Activated naive CD4-positive, alpha-beta T cell treated with anti-CD3 and anti-CD28 coated beads, Interleukin-2, amount 50 U/mL, for 24 hours (primary cell): ENCODE measurements around the gene FBN1.

Experiments
- H3K27ac Mint-ChIP-seq: one replicate; pipeline ENCODE4 v1.8.0; 2021; ENCODE audit warnings: mild to moderate bottlenecking, mixed read lengths
- H3K27me3 Mint-ChIP-seq: one replicate; pipeline ENCODE4 v1.8.0; 2021; ENCODE audit warnings: mixed read lengths
- H3K36me3 Mint-ChIP-seq: one replicate; pipeline ENCODE4 v1.8.0; 2021; ENCODE audit warnings: mixed read lengths
- H3K4me1 Mint-ChIP-seq: one replicate; pipeline ENCODE4 v1.8.0; 2021; ENCODE audit warnings: mixed read lengths
- H3K4me3 Mint-ChIP-seq: one replicate; pipeline ENCODE4 v1.8.0; 2021; ENCODE audit warnings: mild to moderate bottlenecking, mixed read lengths
- H3K9me3 Mint-ChIP-seq: one replicate; pipeline ENCODE4 v1.8.0; 2021; ENCODE audit warnings: mixed read lengths

The FBN1 gene

GRCh38 chr15:48447657-48448056 lies 197.9 kb downstream of the FBN1 start:
- no peaks in the 10 kb centered on the region for H3K4me1 Mint-ChIP-seq
- H3K27ac Mint-ChIP-seq: no peak overlapping the region
- H3K27me3 Mint-ChIP-seq: no peaks in the 10 kb centered on the region
- no peaks in the 10 kb centered on the region for H3K9me3 Mint-ChIP-seq
- no peak overlapping the region for H3K4me3 Mint-ChIP-seq
- no peaks in the 10 kb centered on the region for H3K36me3 Mint-ChIP-seq

DNA sequence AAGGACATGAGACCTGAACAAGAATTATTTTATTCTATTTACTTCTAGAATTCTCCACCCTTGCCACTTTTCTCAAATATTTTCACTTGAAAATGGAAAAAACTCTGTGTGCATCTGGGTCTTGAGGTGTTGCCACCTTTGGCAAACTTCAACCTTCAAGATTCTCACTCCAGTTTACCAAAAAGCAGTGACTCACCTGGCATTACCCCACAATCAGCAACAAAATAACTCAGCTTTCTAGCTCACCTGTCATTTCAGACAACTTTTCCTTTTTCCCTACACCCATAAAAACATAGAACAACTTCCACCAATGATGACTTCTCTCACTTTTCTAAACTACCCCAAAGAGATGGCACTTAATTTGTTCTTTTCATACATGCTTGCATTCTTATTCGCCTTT lies 198.5 kb downstream of the FBN1 start:
- Mint-ChIP-seq H3K36me3 (no peaks in the 10 kb centered on the region), H3K27me3 (no peaks in the 10 kb centered on the region), H3K4me1 (no peaks in the 10 kb centered on the region), H3K9me3 (no peaks in the 10 kb centered on the region), H3K27ac (no peak overlapping the region), H3K4me3 (no peak overlapping the region)

GRCh38 chr15:48442011-48442410 lies 203.5 kb downstream of the FBN1 start:
- Mint-ChIP-seq H3K4me3 (no peak overlapping the region), H3K36me3 (no peaks in the 10 kb centered on the region), H3K27ac (no peak overlapping the region), H3K27me3 (no peaks in the 10 kb centered on the region), H3K4me1 (no peaks in the 10 kb centered on the region), H3K9me3 (no peaks in the 10 kb centered on the region)

DNA sequence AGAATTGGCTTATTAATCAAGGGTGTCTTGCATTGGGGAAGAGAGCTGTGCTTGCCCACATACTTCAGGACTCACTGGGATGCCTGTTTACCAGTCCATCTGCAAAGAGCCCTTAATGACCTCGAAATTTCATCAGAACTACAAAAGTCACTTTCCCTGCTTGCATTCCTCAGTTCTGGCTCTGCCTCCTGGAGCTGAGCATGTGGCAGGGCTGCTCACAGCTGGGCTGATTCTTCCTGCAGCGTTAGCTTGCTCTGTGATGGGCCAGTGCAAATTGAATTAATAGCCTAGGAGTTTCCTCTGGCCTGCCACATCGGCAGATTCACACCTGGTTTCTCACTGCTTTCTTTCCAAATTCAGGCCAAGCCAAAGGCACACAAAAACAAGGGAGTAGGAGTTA lies 205.4 kb downstream of the FBN1 start:
- Mint-ChIP-seq H3K27me3 (no peaks in the 10 kb centered on the region), H3K4me1 (no peaks in the 10 kb centered on the region), H3K9me3 (no peaks in the 10 kb centered on the region)

GRCh38 chr15:48437178-48437577 lies 208.3 kb downstream of the FBN1 start:
- no peaks in the 10 kb centered on the region for H3K9me3 Mint-ChIP-seq
- H3K4me1 Mint-ChIP-seq: no peaks in the 10 kb centered on the region
- no peaks in the 10 kb centered on the region for H3K36me3 Mint-ChIP-seq
- no peak overlapping the region for H3K4me3 Mint-ChIP-seq
- H3K27me3 Mint-ChIP-seq: no peaks in the 10 kb centered on the region
- no peak overlapping the region for H3K27ac Mint-ChIP-seq

More for the DNA sequence above, 205.4 kb downstream of the FBN1 start:
- no peaks in the 10 kb centered on the region for H3K36me3 Mint-ChIP-seq
- no peak overlapping the region for H3K4me3 Mint-ChIP-seq
- no peak overlapping the region for H3K27ac Mint-ChIP-seq

DNA sequence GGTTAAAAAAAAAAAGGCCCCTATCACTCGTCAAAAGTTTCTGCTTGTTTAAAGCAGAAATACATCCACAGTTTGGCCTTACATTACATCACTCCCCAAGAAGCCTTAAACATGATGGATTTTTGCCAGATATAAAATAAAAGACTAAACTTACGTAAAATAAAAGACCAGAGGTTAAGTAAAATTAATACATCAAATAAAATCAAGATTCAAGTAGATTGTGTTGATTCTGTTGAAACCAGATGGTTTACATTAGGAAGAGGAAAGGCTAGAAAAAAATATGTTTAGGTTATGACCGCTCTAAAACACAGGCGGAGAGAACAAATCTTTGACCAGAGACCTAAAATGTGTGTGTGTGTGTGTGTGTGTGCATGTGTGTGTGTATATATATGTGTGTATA lies 210.2 kb downstream of the FBN1 start:
- H3K9me3 Mint-ChIP-seq: no peaks in the 10 kb centered on the region
- no peak overlapping the region for H3K4me3 Mint-ChIP-seq
- no peaks in the 10 kb centered on the region for H3K4me1 Mint-ChIP-seq
- no peaks in the 10 kb centered on the region for H3K36me3 Mint-ChIP-seq
- no peaks in the 10 kb centered on the region for H3K27me3 Mint-ChIP-seq
- H3K27ac Mint-ChIP-seq: no peak overlapping the region

- Mint-ChIP-seq H3K4me1 (no peaks in the 10 kb centered on the region), H3K27ac (no peak overlapping the region), H3K36me3 (no peaks in the 10 kb centered on the region), H3K4me3 (no peak overlapping the region), H3K27me3 (no peaks in the 10 kb centered on the region), H3K9me3 (no peaks in the 10 kb centered on the region)
These were observed 212.2 kb downstream of the FBN1 start for GRCh38 chr15:48433226-48433886.

DNA sequence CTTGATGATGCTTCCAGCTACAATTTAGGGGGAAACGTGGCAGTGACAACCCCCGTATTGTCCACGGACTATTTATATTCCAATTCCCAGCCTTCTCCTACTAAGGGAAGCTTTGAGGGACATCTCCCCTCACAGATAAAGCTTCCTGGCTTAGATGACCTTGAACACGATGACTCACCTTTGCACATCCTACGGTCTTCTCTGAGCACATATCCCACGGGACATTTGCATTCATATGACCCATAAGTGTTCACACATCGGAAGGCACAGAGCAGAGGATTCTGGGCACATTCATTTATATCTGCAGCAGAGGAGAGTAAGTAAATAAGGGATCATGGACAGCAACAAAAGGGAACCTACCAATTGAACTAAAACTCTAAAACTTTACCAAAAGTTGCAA lies 212.8 kb downstream of the FBN1 start:
- no peak overlapping the region for H3K4me3 Mint-ChIP-seq
- H3K9me3 Mint-ChIP-seq: no peaks in the 10 kb centered on the region
- no peaks in the 10 kb centered on the region for H3K36me3 Mint-ChIP-seq
- no peak overlapping the region for H3K27ac Mint-ChIP-seq
- no peaks in the 10 kb centered on the region for H3K4me1 Mint-ChIP-seq
- no peaks in the 10 kb centered on the region for H3K27me3 Mint-ChIP-seq

DNA sequence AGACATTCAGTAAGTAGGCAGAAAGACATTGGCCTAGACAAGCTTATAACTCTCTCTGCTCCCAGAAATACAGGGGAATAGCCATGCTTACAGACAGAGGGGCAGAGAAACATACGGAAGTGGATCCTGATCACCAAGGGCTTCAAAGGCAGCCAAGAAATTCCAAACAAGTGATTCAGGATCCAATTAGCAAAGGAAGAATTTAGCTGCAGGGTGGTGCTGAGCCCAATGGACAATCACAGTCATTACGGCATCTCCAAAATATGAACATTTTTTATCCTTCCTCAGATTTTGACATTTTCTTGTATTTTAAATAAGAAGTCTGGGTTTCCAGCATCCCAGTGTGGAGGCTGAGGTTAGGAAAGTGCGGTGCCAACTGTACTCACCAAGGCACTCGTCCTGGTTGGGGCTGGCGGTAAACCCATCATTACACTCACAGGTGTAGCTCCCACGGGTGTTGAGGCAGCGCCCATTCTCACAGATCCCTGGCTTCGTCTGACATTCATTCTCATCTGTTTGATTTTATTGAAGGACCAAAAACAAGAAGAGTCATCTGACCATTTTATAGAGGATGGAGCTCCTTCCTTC lies 217.5 kb downstream of the FBN1 start:
- no peaks in the 10 kb centered on the region for H3K27me3 Mint-ChIP-seq
- H3K4me1 Mint-ChIP-seq: no peaks in the 10 kb centered on the region
- H3K9me3 Mint-ChIP-seq: no peaks in the 10 kb centered on the region
- no peak overlapping the region for H3K4me3 Mint-ChIP-seq
- no peak overlapping the region for H3K27ac Mint-ChIP-seq
- H3K36me3 Mint-ChIP-seq: no peaks in the 10 kb centered on the region

DNA sequence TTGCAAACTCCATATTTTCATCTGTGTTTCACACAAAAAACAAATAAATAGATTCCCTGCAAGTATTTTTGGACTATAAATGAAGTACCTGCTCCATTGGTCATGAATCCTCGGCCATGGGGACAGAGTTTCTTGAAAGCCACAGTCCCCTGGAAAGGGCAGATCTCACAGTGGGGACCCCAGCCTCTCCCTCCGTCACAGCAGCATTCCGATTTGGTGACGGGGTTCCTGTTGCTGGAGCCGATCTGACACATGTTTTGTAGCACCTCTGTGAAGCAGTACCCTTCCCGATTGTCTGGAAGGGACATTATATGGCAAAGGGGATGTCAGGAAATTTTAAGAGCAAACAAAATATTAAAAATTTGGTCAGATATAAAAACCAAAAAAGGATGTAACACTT lies 218.0 kb downstream of the FBN1 start:
- Mint-ChIP-seq H3K4me3 (no peak overlapping the region), H3K4me1 (no peaks in the 10 kb centered on the region), H3K27me3 (no peaks in the 10 kb centered on the region), H3K9me3 (no peaks in the 10 kb centered on the region), H3K36me3 (no peaks in the 10 kb centered on the region), H3K27ac (no peak overlapping the region)

GRCh38 chr15:48426941-48427340 lies 218.6 kb downstream of the FBN1 start:
- Mint-ChIP-seq H3K4me1 (no peaks in the 10 kb centered on the region), H3K27ac (no peak overlapping the region), H3K36me3 (no peaks in the 10 kb centered on the region), H3K27me3 (no peaks in the 10 kb centered on the region), H3K4me3 (no peak overlapping the region), H3K9me3 (no peaks in the 10 kb centered on the region)

- H3K4me3 Mint-ChIP-seq: no peak overlapping the region
- no peaks in the 10 kb centered on the region for H3K4me1 Mint-ChIP-seq
- no peaks in the 10 kb centered on the region for H3K9me3 Mint-ChIP-seq
- no peaks in the 10 kb centered on the region for H3K36me3 Mint-ChIP-seq
- H3K27me3 Mint-ChIP-seq: no peaks in the 10 kb centered on the region
- H3K27ac Mint-ChIP-seq: no peak overlapping the region
These were observed 219.5 kb downstream of the FBN1 start for GRCh38 chr15:48426044-48426443.

GRCh38 chr15:48425051-48425450 lies 220.5 kb downstream of the FBN1 start:
- no peaks in the 10 kb centered on the region for H3K9me3 Mint-ChIP-seq
- H3K27me3 Mint-ChIP-seq: no peaks in the 10 kb centered on the region
- no peaks in the 10 kb centered on the region for H3K4me1 Mint-ChIP-seq
- no peaks in the 10 kb centered on the region for H3K36me3 Mint-ChIP-seq
- no peak overlapping the region for H3K27ac Mint-ChIP-seq
- no peak overlapping the region for H3K4me3 Mint-ChIP-seq

DNA sequence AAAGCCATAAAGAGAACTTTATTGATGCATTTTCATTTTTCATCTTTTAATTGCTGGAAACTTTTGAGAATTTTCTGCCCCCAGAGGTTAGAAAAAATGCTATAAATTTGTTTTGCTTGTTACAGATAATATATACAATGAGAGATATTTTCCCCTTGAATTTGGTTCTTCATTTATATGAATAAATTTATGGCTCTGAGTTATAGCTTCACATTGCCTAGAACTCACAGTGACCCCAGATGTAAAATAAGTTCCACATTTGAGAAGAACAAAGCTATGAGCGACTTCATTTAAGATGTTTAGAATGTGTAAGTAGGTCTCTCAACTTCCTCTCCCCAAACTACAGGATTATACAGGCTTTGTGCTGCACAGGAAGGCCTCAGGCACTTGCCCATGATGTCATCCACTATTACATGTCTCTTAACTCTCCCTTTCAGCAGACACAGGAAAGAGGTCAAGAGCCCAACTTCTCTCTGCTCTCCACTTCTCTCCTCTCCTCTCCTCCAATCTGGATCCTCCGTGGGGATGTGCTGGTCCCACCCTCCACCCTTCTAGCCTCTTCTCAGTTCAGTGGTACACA lies 221.5 kb downstream of the FBN1 start:
- no peak overlapping the region for H3K27ac Mint-ChIP-seq
- H3K4me1 Mint-ChIP-seq: no peaks in the 10 kb centered on the region
- H3K4me3 Mint-ChIP-seq: no peak overlapping the region
- no peaks in the 10 kb centered on the region for H3K27me3 Mint-ChIP-seq
- no peaks in the 10 kb centered on the region for H3K9me3 Mint-ChIP-seq
- H3K36me3 Mint-ChIP-seq: no peaks in the 10 kb centered on the region

DNA sequence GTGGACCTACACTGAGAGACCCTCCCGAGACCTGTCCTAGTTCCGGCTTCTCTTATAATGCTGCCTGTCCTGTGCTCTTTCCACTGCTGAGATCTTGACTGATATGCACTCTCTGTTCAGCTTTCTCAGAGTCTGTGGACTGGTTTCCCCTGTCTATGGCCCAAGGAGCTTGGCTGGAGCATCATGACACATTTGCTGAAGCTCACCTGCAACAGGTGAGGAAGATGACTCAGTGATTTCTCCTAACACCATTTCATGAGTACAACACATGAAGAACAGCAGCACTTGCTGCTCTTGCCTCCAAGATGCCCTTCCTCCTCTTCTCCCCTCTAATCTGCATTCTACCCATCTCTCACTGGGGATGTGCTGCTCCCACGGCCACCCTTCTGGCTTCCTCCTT lies 222.2 kb downstream of the FBN1 start:
- no peak overlapping the region for H3K27ac Mint-ChIP-seq
- H3K9me3 Mint-ChIP-seq: no peaks in the 10 kb centered on the region
- H3K27me3 Mint-ChIP-seq: no peaks in the 10 kb centered on the region
- H3K4me3 Mint-ChIP-seq: no peak overlapping the region
- no peaks in the 10 kb centered on the region for H3K36me3 Mint-ChIP-seq
- no peaks in the 10 kb centered on the region for H3K4me1 Mint-ChIP-seq

- no peaks in the 10 kb centered on the region for H3K4me1 Mint-ChIP-seq
- H3K36me3 Mint-ChIP-seq: no peaks in the 10 kb centered on the region
- H3K4me3 Mint-ChIP-seq: no peak overlapping the region
- no peaks in the 10 kb centered on the region for H3K27me3 Mint-ChIP-seq
- no peaks in the 10 kb centered on the region for H3K9me3 Mint-ChIP-seq
- H3K27ac Mint-ChIP-seq: no peak overlapping the region
These were observed 223.1 kb downstream of the FBN1 start for GRCh38 chr15:48422401-48422800.

- Mint-ChIP-seq H3K9me3 (no peaks in the 10 kb centered on the region), H3K27ac (no peak overlapping the region), H3K27me3 (no peaks in the 10 kb centered on the region), H3K36me3 (no peaks in the 10 kb centered on the region), H3K4me1 (no peaks in the 10 kb centered on the region), H3K4me3 (no peak overlapping the region)
These were observed 224.1 kb downstream of the FBN1 start for GRCh38 chr15:48421362-48421761.
